SK-N-SH treated with all-trans-retinoic acid at 6 μM for 48 hours (cell line): ENCODE data around the gene TEKT5.

Experiments used
- ATAC-seq: fragments of 200-7000 bp; cut with Tn5 transposase; 3 replicates; pipeline ENCODE4 v1.9.1; 2020; ENCODE audit warnings: mild to moderate bottlenecking, moderate library complexity
- ARNTL ChIP-seq: fragments of 450-650 bp; formaldehyde crosslinking; IDR thresholded peaks from 2 replicates; pipeline ENCODE4 v1.5.0; 2020; ENCODE audit warnings: low read depth, mild to moderate bottlenecking, moderate library complexity, borderline replicate concordance
- BACH2 ChIP-seq: fragments of 250-450 bp; sonication (Bioruptor Pico); IDR thresholded peaks from 2 replicates; pipeline ENCODE4 v1.9.0; 2021; ENCODE audit warnings: mild to moderate bottlenecking, borderline replicate concordance
- CREB5 ChIP-seq: fragments of 250-450 bp; sonication (Bioruptor Pico); IDR thresholded peaks from 2 replicates; pipeline ENCODE4 v1.5.1; 2020; ENCODE audit warnings: low read depth, mild to moderate bottlenecking, moderate library complexity
- CSDC2 ChIP-seq: fragments of 250-450 bp; sonication (Bioruptor Pico); IDR thresholded peaks from 2 replicates; pipeline ENCODE4 v1.5.0; 2020; ENCODE audit warnings: mild to moderate bottlenecking, moderate library complexity
- CSRNP3 ChIP-seq: fragments of 250-450 bp; sonication (Bioruptor Pico); IDR thresholded peaks from 2 replicates; pipeline ENCODE4 v1.5.1; 2021; ENCODE audit warnings: mild to moderate bottlenecking, moderate library complexity
- ESRRG ChIP-seq: fragments of 250-450 bp; sonication (Bioruptor Pico); IDR thresholded peaks from 2 replicates; pipeline ENCODE4 v1.6.1; 2021; ENCODE audit warnings: mild to moderate bottlenecking
- PATZ1 ChIP-seq: fragments of 250-450 bp; sonication (Bioruptor Pico); IDR thresholded peaks from 2 replicates; pipeline ENCODE4 v1.8.0; 2020; ENCODE audit warnings: mild to moderate bottlenecking, moderate library complexity, borderline replicate concordance
- PPARA ChIP-seq: fragments of 250-450 bp; sonication (Bioruptor Pico); IDR thresholded peaks from 2 replicates; pipeline ENCODE4 v1.5.0; 2020; ENCODE audit warnings: mild to moderate bottlenecking, borderline replicate concordance
- RARB ChIP-seq: fragments of 250-450 bp; sonication (Bioruptor Pico); IDR thresholded peaks from 2 replicates; pipeline ENCODE4 v1.8.0; 2021; ENCODE audit warnings: mild to moderate bottlenecking, moderate library complexity
- SNAI2 ChIP-seq: fragments of 250-450 bp; sonication (Bioruptor Pico); IDR thresholded peaks from 2 replicates; pipeline ENCODE4 v1.5.0; 2020; ENCODE audit warnings: mild to moderate bottlenecking, moderate library complexity
- TCF4 ChIP-seq: fragments of 250-450 bp; sonication (Bioruptor Pico); IDR thresholded peaks from 2 replicates; pipeline ENCODE4 v1.8.0; 2021; ENCODE audit warnings: mild to moderate bottlenecking, moderate library complexity, borderline replicate concordance
- TOX ChIP-seq: fragments of 250-450 bp; sonication (Bioruptor Pico); IDR thresholded peaks from 2 replicates; pipeline ENCODE4 v1.8.0; 2021; ENCODE audit warnings: mild to moderate bottlenecking, moderate library complexity, borderline replicate concordance
- ZFP3 ChIP-seq: fragments of 250-450 bp; sonication (Bioruptor Pico); IDR thresholded peaks from 2 replicates; pipeline ENCODE4 v1.5.0; 2020; ENCODE audit warnings: mild to moderate bottlenecking, moderate library complexity
- ZNF565 ChIP-seq: fragments of 450-650 bp; formaldehyde crosslinking; conservative IDR thresholded peaks from 2 replicates; pipeline ENCODE4 v1.5.0; 2020; ENCODE audit warnings: low read depth, mild to moderate bottlenecking, moderate library complexity
- ZNF8 ChIP-seq: fragments of 450-650 bp; formaldehyde crosslinking; IDR thresholded peaks from 2 replicates; pipeline ENCODE4 v1.5.0; 2020; ENCODE audit warnings: mild to moderate bottlenecking, moderate library complexity
- TF ChIP-seq, protein P1 (sequence below): fragments of 250-450 bp; sonication (Bioruptor Pico); IDR thresholded peaks from 2 replicates; pipeline ENCODE4 v1.5.0; 2020; ENCODE audit warnings: mild to moderate bottlenecking, moderate library complexity
- TF ChIP-seq, protein P2 (sequence below): fragments of 250-450 bp; sonication (Bioruptor Pico); IDR thresholded peaks from 2 replicates; pipeline ENCODE4 v1.8.0; 2021; ENCODE audit warnings: low read depth, mild to moderate bottlenecking, moderate library complexity, borderline replicate concordance

TEKT5 gene

DNA sequence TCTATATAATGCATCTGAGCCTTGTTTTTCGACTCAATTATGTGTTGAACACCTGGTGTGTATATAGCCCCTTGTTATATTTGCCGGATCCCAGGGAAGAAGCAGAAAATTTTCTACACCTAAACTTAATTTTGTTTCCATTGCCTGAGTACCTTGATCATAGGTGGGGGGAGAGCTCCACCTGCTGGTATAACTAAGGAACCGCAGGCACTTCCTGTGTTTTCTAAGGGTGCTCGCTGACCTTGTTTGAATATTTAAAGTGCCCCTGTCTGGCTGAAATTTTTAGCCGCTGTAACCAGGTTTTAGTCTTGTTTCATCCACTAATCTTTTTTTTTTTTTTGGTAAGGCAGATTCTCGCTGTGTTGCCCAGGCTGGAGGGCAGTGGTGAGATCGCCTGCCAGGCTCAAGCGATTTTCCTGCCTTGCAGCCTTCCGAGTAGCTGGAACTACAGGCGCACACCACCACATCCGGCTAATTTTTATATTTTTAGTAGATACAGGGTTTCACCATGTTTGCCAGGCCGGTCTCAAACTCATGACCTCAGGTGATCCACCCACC lies 42.4 kb upstream of the TEKT5 start (continued):
- TF ChIP-seq, protein P1, sequence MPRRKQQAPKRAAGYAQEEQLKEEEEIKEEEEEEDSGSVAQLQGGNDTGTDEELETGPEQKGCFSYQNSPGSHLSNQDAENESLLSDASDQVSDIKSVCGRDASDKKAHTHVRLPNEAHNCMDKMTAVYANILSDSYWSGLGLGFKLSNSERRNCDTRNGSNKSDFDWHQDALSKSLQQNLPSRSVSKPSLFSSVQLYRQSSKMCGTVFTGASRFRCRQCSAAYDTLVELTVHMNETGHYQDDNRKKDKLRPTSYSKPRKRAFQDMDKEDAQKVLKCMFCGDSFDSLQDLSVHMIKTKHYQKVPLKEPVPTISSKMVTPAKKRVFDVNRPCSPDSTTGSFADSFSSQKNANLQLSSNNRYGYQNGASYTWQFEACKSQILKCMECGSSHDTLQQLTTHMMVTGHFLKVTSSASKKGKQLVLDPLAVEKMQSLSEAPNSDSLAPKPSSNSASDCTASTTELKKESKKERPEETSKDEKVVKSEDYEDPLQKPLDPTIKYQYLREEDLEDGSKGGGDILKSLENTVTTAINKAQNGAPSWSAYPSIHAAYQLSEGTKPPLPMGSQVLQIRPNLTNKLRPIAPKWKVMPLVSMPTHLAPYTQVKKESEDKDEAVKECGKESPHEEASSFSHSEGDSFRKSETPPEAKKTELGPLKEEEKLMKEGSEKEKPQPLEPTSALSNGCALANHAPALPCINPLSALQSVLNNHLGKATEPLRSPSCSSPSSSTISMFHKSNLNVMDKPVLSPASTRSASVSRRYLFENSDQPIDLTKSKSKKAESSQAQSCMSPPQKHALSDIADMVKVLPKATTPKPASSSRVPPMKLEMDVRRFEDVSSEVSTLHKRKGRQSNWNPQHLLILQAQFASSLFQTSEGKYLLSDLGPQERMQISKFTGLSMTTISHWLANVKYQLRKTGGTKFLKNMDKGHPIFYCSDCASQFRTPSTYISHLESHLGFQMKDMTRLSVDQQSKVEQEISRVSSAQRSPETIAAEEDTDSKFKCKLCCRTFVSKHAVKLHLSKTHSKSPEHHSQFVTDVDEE (CRISPR knock-in tag), result no peak
- TF ChIP-seq CSDC2 (CRISPR knock-in tag) (no peak), ZNF565 (no peak), CREB5 (CRISPR knock-in tag) (no peak)

DNA sequence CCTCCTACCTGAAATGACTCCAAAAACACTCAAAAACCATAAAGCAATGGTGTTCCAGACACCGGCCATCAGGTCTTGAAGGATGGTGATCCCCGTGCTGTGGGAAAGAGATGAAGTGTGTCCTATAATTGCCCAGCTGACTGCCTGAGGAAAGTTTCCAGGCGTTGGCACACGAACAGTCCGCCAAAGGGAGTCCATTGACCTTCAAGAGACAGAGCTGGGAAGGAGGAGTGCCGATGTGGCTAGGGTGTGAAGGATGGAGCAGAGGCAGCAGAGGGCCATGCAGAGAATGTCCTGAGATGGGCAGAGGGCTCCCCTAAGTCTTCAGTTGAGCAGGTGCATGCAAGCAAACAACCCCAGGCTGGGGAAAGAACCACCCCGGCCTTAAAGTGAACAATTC lies 37.1 kb upstream of the TEKT5 start:
- no peak for ATAC-seq
- TF ChIP-seq ARNTL (CRISPR knock-in tag) (no peak), ZNF565 (no peak), CSRNP3 (CRISPR knock-in tag) (no peak), PPARA (CRISPR knock-in tag) (no peak), BACH2 (CRISPR knock-in tag) (no peak), TCF4 (CRISPR knock-in tag) (no peak)

DNA sequence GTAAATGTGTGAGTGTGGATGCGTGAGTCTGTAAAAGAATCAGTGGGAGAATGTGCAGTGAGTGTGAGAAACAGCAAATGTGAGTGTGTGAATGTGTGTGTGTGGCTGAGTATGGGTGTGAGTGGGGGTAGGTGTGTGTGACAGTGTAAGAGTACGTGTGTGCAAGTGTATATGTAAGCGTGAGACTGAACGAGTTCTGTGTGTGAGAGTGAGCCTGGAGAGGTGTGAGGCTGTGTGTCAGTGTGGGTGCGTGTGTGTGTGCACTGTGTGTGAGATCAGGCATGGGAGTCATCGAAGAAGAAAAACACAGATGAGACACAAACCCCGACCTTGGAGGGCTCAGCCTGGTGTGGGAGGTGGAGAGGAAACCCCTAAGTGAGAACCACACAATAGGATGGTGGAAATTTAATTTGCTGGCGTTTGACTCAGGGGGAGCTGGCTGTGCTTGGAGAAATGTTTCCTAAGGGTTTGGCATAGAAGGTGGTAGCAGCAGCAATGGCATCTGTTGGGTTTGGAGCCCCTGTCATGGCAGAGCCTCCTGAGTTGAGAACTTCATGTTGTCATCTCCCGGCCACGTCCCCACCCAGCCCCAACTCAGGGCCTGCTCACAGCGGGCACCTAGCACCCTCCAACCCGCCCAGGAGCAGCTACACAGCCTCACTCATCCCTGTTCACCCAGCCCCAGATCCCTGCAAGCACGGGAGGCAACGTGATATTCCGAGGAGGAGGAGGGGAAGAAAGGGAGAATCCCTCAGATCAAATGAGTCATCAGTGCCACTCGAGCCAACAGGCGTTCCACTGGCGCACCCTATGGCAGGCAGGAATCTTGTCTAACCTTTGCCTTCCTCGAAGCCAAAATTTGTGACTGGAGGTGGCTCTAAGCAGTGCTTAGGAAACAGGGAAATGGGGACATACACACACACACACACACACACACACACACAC lies 34.6 kb upstream of the TEKT5 start:
- TF ChIP-seq, protein P2, sequence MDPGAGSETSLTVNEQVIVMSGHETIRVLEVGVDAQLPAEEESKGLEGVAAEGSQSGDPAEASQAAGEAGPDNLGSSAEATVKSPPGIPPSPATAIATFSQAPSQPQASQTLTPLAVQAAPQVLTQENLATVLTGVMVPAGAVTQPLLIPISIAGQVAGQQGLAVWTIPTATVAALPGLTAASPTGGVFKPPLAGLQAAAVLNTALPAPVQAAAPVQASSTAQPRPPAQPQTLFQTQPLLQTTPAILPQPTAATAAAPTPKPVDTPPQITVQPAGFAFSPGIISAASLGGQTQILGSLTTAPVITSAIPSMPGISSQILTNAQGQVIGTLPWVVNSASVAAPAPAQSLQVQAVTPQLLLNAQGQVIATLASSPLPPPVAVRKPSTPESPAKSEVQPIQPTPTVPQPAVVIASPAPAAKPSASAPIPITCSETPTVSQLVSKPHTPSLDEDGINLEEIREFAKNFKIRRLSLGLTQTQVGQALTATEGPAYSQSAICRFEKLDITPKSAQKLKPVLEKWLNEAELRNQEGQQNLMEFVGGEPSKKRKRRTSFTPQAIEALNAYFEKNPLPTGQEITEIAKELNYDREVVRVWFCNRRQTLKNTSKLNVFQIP (CRISPR knock-in tag), result no peak
- TF ChIP-seq ZNF8 (CRISPR knock-in tag) (no peak), PPARA (CRISPR knock-in tag) (no peak), RARB (CRISPR knock-in tag) (no peak)
- ATAC-seq, result peak; percentile 95

GRCh38 chr16:10728003-10728887 lies 33.5 kb upstream of the TEKT5 start:
- no peak for ATAC-seq
- TF ChIP-seq PATZ1 (CRISPR knock-in tag) (no peak), TOX (CRISPR knock-in tag) (no peak), CREB5 (CRISPR knock-in tag) (no peak), CSRNP3 (CRISPR knock-in tag) (no peak), ZNF8 (CRISPR knock-in tag) (no peak), ZFP3 (no peak), ZNF565 (no peak), ESRRG (CRISPR knock-in tag) (no peak), PPARA (CRISPR knock-in tag) (no peak), SNAI2 (CRISPR knock-in tag) (no peak), TCF4 (CRISPR knock-in tag) (no peak)
- TF ChIP-seq, protein P2 (CRISPR knock-in tag), result no peak
